NB4 (cell line): Measurements from ENCODE around the gene GSTT2B.
"Not testable (repeated sequence)": the region's sequence is repeated elsewhere in the genome, so short reads cannot be mapped to it uniquely, and the experiment has no call there.

ENCODE experiments used
- DNase-seq: peaks from one replicate; pipeline ENCODE4 v3.0.0; 2010; ENCODE audit warnings: low read depth
- H3K4me3 ChIP-seq: one replicate; pipeline ENCODE4 v1.5.1; 2011; ENCODE audit warnings: mild to moderate bottlenecking, low read depth, low read length, moderate library complexity
- CTCF ChIP-seq: IDR thresholded peaks from one replicate; pipeline ENCODE4 v1.5.1; 2012; ENCODE audit warnings: low read depth, low read length
- MAX ChIP-seq: IDR thresholded peaks from 2 replicates; pipeline ENCODE4 v1.6.1; 2011; ENCODE audit warnings: low read depth, low read length
- MYC ChIP-seq: IDR thresholded peaks from 2 replicates; pipeline ENCODE4 v1.6.1; 2011; ENCODE audit warnings: low read depth, low read length
- POLR2A ChIP-seq: IDR thresholded peaks from 2 replicates; pipeline ENCODE4 v1.6.1; 2011; ENCODE audit warnings: mild to moderate bottlenecking; ENCODE audit not compliant: insufficient read length; ENCODE audit errors: extremely low read depth

Gene GSTT2B

GRCh38 chr22:23971927-23972326, 10.9 kb upstream of the GSTT2B start:
- H3K4me3 ChIP-seq, DNase-seq: not testable (repeated sequence)

GRCh38 chr22:23970816-23971486, 10.0 kb upstream of the GSTT2B start:
- peak; percentile 10 for DNase-seq
- no peak overlapping the region for H3K4me3 ChIP-seq

GRCh38 chr22:23970201-23970641, 9.2 kb upstream of the GSTT2B start:
- no peak for DNase-seq
- no peak overlapping the region for H3K4me3 ChIP-seq
- no peak for TF ChIP-seq MYC
- TF ChIP-seq MAX = no peak
- TF ChIP-seq CTCF = no peak
- no peak for TF ChIP-seq POLR2A

More at GRCh38 chr22:23970816-23971486, 10.0 kb upstream of the GSTT2B start:
- TF ChIP-seq MYC (no peak), POLR2A (no peak), MAX (no peak), CTCF (no peak)

- TF ChIP-seq MYC (no peak), CTCF (no peak), POLR2A (no peak), MAX (no peak)
- H3K4me3 ChIP-seq = no peak overlapping the region
- DNase-seq = no peak
Observed at GRCh38 chr22:23969071-23969470, 8.1 kb upstream of the GSTT2B start.

- DNase-seq, H3K4me3 ChIP-seq: not testable (repeated sequence)
Observed at GRCh38 chr22:23966568-23966967, 5.6 kb upstream of the GSTT2B start, which contains the start of gene DDTL. Gene DDTL (plus strand): TSS chr22:23966888. CDS start chr22:23966915, 27 bp downstream.

- DNase-seq, H3K4me3 ChIP-seq: not testable (repeated sequence)
Observed at GRCh38 chr22:23966094-23966493, 5.1 kb upstream of the GSTT2B start.

GRCh38 chr22:23956301-23956900, 4.6 kb downstream of the GSTT2B start:
- TF ChIP-seq CTCF = peak; percentile 61
- not testable (repeated sequence) for H3K4me3 ChIP-seq
- peak; percentile 69 for DNase-seq

- H3K4me3 ChIP-seq, DNase-seq: not testable (repeated sequence)
Observed at GRCh38 chr22:23955886-23956285, 5.1 kb downstream of the GSTT2B start.

GRCh38 chr22:23954991-23955305, 6.0 kb downstream of the GSTT2B start:
- not testable (repeated sequence) for H3K4me3 ChIP-seq

GRCh38 chr22:23954193-23954990, 6.6 kb downstream of the GSTT2B start:
- DNase-seq, H3K4me3 ChIP-seq: not testable (repeated sequence)

More at GRCh38 chr22:23954991-23955305, 6.0 kb downstream of the GSTT2B start:
- not testable (repeated sequence) for DNase-seq

GRCh38 chr22:23953485-23953884, 7.5 kb downstream of the GSTT2B start:
- not testable (repeated sequence) for DNase-seq

More at GRCh38 chr22:23953485-23953884, 7.5 kb downstream of the GSTT2B start:
- H3K4me3 ChIP-seq = not testable (repeated sequence)
